DMS153 (cell line): ENCODE measurements around the gene C19orf53.

Experiments used
- DNase-seq: peaks from one replicate; lab custom pipeline; 2025; lab: John Stamatoyannopoulos, UW

The C19orf53 gene

GRCh38 chr19:13796301-13797057 is 22.2 kb downstream of the C19orf53 start:
- DNase-seq, result no peak

- DNase-seq, result no peak
Observed at GRCh38 chr19:13797058-13797440, 22.8 kb downstream of the C19orf53 start.

DNA sequence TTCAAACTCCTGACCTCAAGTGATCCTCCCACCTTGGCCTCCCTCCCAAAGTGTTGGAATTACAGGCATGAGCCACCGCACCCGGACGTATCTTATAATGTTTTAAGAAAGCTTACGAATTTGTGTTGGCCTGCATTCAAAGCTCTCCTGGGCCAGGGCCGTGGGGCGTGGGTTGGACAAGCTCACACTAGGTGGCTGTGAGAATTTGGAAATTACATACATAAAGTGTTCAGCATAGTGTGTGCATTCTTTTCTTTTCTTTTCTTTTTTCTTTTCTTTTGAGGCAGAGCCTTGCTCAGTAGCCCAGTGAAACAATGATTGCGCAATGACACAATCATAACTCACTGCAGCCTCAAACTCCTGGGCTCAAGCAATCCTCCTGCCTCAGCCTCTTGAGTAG is 23.6 kb downstream of the C19orf53 start:
- no peak for DNase-seq

GRCh38 chr19:13799669-13800068 is 25.4 kb downstream of the C19orf53 start:
- DNase-seq, result no peak

- no peak for DNase-seq
Observed at GRCh38 chr19:13803038-13803437, 28.8 kb downstream of the C19orf53 start.

DNA sequence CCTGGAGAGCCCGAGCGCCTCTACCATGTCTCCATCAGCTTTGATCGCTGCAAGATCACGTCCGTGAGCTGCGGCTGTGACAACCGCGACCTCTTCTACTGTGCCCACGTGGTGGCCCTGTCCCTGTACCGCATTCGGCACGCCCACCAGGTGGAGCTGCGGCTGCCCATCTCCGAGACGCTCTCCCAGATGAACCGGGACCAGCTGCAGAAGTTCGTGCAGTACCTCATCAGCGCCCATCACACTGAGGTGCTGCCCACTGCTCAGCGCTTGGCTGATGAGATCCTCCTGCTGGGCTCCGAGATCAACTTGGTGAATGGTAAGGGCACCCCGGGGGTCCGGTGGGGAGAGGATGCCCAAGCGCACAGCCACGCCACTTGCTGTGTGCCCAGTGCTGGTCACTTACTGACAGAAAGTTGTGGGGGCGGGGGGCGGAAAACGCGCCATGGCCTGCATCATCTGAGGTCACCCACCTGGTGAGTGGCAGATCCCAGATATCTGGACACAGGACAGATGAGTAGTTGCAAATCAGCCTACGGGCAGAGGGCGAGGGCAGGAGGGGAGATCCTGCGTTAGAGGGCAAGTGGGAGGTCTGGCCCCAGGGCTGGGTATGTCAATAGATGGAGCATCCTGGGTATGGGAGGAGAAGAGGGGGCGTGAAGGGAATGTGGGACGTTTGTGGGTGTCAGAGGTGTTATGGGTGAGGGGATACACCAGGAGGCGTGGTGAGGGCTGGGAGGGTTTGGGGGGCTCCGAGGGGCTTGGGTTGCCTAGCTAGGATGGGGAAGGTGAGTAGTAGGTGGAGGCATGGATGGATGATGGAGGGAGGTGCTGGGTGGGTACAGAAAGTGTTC is 30.8 kb downstream of the C19orf53 start:
- DNase-seq, result no peak

DNA sequence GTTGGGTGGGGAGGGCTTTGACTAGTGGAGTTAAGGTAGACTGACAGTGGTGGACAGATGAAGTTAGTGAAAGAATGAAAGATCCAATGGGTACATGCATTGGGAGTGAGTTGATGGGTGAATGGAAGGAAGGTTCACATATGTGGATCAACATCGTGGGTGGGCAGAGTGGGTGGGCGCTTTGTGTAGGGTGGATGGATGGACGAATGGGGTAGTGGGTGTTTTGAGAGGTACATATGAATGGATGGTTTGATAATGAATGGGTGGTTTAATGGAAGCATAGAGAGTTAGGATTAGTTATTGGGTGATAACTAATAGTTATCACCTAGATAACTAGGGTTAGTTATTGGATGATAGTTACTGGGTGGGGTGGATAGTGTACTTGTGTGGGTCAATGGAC is 32.5 kb downstream of the C19orf53 start:
- DNase-seq, result no peak

DNA sequence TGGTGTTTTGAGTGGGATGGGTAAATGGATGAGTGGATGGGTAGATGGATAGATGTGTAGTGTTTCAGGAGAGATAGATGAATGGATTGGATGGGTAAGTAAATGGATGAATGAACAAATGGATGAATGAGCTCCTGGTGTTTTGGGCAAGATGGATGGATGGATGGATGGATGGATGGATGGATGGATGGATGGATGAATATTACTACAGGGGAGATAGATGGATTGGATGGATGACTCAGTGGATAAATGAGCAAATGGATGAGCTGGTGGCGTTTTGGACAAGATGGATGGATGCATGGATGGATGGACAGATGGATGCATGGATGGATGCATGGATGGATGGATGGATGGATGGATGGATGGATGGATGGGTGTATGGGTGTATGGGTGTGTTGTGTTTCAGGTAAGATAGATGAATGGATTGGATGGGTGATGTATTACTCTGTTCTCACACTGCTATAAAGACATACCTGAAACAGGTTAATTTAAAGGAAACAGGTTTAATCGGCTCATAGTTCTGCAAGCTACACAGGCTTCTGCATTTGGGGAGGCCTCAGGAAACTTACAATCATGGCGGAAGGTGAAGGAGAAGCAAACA is 33.3 kb downstream of the C19orf53 start:
- DNase-seq, result no peak

- no peak for DNase-seq
Observed at GRCh38 chr19:13808856-13809255, 34.6 kb downstream of the C19orf53 start.

GRCh38 chr19:13812544-13812943 is 38.3 kb downstream of the C19orf53 start:
- no peak for DNase-seq

DNA sequence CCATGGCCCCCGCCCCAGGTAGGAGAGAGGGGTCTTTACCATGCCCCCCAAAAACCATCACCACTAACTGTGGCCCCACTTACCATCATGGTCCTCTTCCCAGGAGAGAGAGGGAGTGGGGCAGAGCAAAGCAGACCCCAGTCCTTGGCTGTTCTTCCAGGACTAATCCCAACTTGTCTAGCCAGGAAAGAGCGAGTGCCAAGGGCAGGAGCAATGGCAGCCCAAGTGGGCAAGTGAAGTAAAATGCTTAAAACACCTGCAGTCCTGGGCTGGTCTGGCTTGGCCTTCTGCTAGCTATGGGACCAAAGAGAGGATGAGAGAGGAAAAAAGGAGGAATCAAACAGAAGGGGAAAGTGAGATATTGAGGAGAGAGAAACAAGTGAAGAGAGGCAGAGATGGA is 38.9 kb downstream of the C19orf53 start:
- no peak for DNase-seq

- DNase-seq, result no peak
Observed at GRCh38 chr19:13814550-13814949, 40.3 kb downstream of the C19orf53 start.

GRCh38 chr19:13817018-13817614 is 42.9 kb downstream of the C19orf53 start:
- DNase-seq, result peak; percentile 92

DNA sequence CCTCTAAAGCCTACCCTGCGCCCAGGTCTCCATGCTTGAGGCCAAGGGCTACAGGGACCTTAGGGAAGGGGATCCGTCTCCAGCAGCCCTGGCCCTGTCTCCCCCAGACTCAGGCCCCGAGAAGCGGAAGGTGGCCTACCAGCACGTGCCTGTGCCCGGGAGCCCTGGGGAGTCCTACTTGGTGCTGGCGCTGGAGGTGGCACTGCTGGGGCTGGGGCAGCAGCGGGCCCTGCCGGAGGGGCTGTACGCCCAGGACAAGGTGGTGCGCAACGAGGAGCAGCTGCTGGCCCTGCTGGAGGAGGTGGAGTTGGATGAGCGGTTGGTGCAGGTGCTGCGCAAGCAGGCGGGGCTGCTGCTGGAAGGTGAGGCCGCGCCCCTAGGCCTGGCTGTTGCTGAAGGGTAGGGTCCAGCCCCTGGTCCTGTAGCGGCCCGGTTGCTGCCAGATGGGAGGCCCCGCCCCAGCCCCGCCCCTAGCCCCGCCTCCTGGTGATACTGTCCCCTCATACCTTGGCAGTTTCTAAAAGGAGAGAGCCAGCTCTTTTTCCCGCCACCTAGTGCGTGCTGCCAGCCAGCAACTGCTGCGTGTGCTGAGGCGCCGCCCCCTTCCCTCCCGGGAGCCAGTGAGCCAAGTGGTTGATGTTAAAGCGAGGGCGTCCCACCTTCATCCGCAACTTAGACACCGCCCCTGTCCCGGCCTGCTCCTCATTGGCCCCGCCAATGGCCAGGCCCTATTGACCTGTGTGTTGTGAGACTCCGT is 43.5 kb downstream of the C19orf53 start:
- DNase-seq, result peak; percentile 93

DNA sequence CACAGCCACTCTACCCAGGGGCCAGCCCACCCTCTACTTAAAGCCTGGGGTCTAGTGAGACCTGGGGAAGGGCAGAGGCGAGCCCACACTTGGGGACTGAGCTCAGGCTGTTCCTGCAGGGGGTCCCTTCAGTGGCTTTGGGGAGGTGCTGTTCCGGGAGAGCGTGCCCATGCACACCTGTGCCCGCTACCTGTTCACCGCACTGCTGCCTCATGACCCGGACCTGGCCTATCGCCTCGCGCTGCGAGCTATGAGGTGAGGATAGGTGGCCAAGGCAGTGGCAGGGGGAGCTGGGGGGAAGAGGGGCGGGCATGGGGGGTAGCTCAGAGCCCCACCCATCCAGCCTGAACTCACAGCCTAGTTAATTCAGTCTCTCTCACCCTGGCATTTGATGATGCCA is 45.0 kb downstream of the C19orf53 start:
- no peak for DNase-seq

- DNase-seq, result no peak
Observed at GRCh38 chr19:13821292-13821691, 47.0 kb downstream of the C19orf53 start.

- DNase-seq, result no peak
Observed at GRCh38 chr19:13823256-13823655, 49.0 kb downstream of the C19orf53 start.

DNA sequence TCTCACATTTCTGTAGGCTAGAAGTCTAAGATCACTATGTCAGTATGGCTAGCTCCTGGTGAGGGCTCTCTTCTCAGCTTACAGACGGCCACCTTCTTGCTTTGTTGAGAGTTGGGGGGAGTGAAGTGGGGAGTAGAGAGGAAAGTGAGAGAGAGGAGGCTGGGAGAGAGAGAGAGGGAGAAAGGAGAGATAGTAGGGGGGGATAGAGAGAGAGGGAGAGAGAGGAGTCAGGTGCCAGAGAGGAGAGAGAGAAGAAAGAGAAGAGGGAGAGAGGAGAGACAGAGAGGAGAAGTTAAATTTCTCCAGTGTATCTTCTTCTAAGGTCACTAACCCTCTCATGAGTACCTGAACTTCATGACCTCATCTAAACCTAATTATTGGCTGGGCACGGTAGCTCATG is 49.6 kb downstream of the C19orf53 start:
- DNase-seq, result no peak

DNA sequence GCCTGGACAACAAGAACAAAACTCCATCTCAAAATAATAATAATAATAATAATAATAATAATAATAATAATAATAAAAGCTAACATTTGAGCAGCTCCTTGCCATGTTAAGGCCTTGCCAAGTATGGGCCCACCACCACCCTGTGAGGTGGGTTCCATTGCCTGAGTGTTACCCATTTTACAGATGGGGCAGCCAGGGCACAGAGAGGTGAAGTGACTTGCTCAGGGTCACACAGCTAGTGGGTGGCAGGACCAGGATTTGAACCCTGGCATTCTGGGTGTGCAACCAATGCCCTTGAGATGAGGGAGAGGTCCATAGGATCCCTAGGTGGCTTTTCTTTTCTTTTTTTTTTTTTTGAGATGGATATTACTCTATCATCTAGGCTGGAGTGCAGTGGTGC is 50.4 kb downstream of the C19orf53 start:
- DNase-seq, result no peak

DNA sequence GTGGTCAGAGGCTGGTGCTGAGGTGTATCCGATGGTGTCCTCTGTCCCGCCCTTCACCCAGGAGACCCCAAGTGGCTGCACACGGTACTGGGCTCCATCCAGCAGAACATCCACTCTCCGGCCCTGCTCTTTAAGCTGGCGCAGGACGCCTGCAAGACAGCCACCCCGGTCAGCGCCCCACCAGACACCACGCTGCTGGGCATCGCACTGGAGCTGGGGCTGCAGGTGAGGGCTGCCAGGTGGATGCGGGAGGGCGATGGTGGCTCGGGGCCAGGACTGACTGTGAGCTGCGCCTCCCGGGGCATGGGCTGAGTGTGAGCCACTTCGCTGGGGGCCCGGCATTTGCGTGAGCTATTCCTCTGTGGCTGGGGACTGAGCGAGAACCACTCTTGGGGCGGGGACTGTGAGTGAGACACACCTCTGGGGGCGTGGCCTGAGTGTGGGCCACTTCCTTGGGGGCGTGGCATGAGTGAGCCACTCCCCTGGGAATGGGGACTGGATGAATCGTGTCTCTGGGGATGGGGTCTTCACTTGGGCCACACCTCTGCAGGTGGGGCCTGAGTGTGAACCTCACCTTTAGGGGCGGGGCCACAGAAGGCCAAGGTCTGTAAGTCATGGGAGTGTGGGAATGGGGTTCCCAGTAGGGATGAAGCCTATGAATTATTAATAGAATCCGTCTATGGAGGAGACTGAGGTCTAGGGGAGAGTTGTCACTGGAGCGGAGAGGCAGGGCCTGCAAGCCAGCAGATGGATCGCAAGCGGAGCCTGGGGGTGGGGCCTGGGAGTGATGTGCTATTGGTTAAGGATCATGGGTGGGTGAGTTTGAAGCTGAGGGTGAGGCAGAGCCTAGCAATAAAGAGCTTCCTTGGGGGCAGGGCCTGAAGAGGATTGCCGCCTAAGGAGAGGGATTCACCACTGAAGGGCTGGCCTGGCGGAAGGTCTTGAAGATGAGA is 51.5 kb downstream of the C19orf53 start:
- no peak for DNase-seq
